Ovary (tissue), 9 donors: ENCODE results near the gene ZNF629. TPM values are rescaled to one million over a fixed set of nuclear protein-coding genes. Genes with fewer than 3 reads are reported as not detected.

Experiments used
- polyA plus RNA-seq, 2 donors: library from polyadenylated mRNA; stranded (reverse); fragments of 200-250 nt in 1 of 2; fragments of 350-450 nt in 1 of 2; fragmentation: Illumina TruSeq in 1 of 2; extraction: RNeasy Lipid Tissue Mini Kit (QIAGEN cat#74804) in 1 of 2; gene quantifications; one replicate each; pipeline ENCODE4 v1.2.3, GENCODE V29; 2013 to 2014
- small RNA-seq: library from RNA; depleted of rRNA; stranded (forward); fragments of <200 nt; gene quantifications from one replicate; pipeline ENCODE3, GENCODE V24; 2016
- total RNA-seq, 7 donors: library from RNA; depleted of rRNA in 2 of 7; stranded (reverse); fragments of >200 nt in 2 of 7; fragmentation: NEBNext Ultra II Directional in 3 of 7; extraction: Animal tissue kit (Norgen Biotek cat#: 25700) in 3 of 7; gene quantifications; one replicate each; pipeline versions ENCODE4 v1.1.0 to v1.2.4, GENCODE V29; 2016 to 2023
- donor health status: DM: no; HTN: no; CAD: no; lungs with moderate emphysema.
- donor health status: DM: no; HTN: no; CAD: no.
- donor health status: Bipolar disorder and iron deficiency.
- donor health status: DM: yes; HTN: yes; CAD: no.
- donor health status: DM: no; HTN: no; CAD: no.
- donor health status: DM: yes; HTN: yes; CAD: no.

The ZNF629 gene
- total and polyA plus RNA-seq, 9 donors, result 8.2 to 26.3 (median 19.9) TPM

Small RNA genes within 50 kb of the gene (small RNA-seq; reads per million reads assigned to genes)
- gene RF00017, result not detected

Other genes with a start within 250 kb of the ZNF629 start
- 10 to 100 TPM in 5 of 7 donors, 1 to 10 TPM in 2; 6.8 to 14.5 (median 13.2) TPM for gene ZNF764, start 228.8 kb downstream of the ZNF629 start, total RNA-seq
- 1 to 10 TPM; 4.3 to 9.6 TPM for gene ZNF764, start 228.8 kb downstream of the ZNF629 start, polyA plus RNA-seq
- 10 to 100 TPM; 10.4 to 31.2 (median 15.4) TPM for gene ZNF688, start 215.5 kb downstream of the ZNF629 start, total RNA-seq
- 10 to 100 TPM; 10.3 to 16.1 TPM for gene ZNF688, start 215.5 kb downstream of the ZNF629 start, polyA plus RNA-seq
- gene ZNF785, start 201.5 kb downstream of the ZNF629 start, total RNA-seq, result 10 to 100 TPM in 5 of 7 donors, 1 to 10 TPM in 2; 7.0 to 29.4 (median 22.2) TPM
- 10 to 100 TPM; 11.7 to 14.8 TPM for gene ZNF785, start 201.5 kb downstream of the ZNF629 start, polyA plus RNA-seq
- gene ZNF689, start 176.8 kb downstream of the ZNF629 start, total RNA-seq, result 10 to 100 TPM in 5 of 7 donors, 1 to 10 TPM in 2; 6.2 to 13.2 (median 11.6) TPM
- 1 to 10 TPM; 6.9 to 8.8 TPM for gene ZNF689, start 176.8 kb downstream of the ZNF629 start, polyA plus RNA-seq
- gene PRR14, start 136.2 kb downstream of the ZNF629 start, total RNA-seq, result 10 to 100 TPM; 20.6 to 76.2 (median 50.3) TPM
- 10 to 100 TPM; 37.1 to 52.4 TPM for gene PRR14, start 136.2 kb downstream of the ZNF629 start, polyA plus RNA-seq
- gene FBRS, start 128.8 kb downstream of the ZNF629 start, total RNA-seq, result 10 to 100 TPM; 22.5 to 75.6 (median 63.0) TPM
- 10 to 100 TPM; 15.6 to 45.6 TPM for gene FBRS, start 128.8 kb downstream of the ZNF629 start, polyA plus RNA-seq
- gene SRCAP, start 88.0 kb downstream of the ZNF629 start, total RNA-seq, result 10 to 100 TPM; 11.4 to 73.1 (median 55.1) TPM
- 10 to 100 TPM; 13.5 to 20.9 TPM for gene SRCAP, start 88.0 kb downstream of the ZNF629 start, polyA plus RNA-seq
- gene PHKG2, start 38.8 kb downstream of the ZNF629 start, total RNA-seq, result 10 to 100 TPM; 14.2 to 41.6 (median 21.0) TPM
- 10 to 100 TPM; 13.1 to 20.6 TPM for gene PHKG2, start 38.8 kb downstream of the ZNF629 start, polyA plus RNA-seq
- 10 to 100 TPM in 1 of 7 donors, 1 to 10 TPM in 6; 1.2 to 27.0 (median 5.1) TPM for gene CFAP119, start 25.1 kb downstream of the ZNF629 start, total RNA-seq
- gene CFAP119, start 25.1 kb downstream of the ZNF629 start, polyA plus RNA-seq, result 1 to 10 TPM; 2.1 to 4.6 TPM
- gene RNF40, start 24.9 kb downstream of the ZNF629 start, total RNA-seq, result 100 to 1,000 TPM in 3 of 7 donors, 10 to 100 TPM in 4; 74.4 to 143 (median 94.3) TPM
- gene RNF40, start 24.9 kb downstream of the ZNF629 start, polyA plus RNA-seq, result 100 to 1,000 TPM in 1 of 2 donors, 10 to 100 TPM in 1; 67.2 to 110 TPM
- 10 to 100 TPM; 34.4 to 54.8 (median 49.0) TPM for gene BCL7C, start 106.9 kb upstream of the ZNF629 start, total RNA-seq
- 10 to 100 TPM; 13.3 to 44.1 TPM for gene BCL7C, start 106.9 kb upstream of the ZNF629 start, polyA plus RNA-seq
- gene CTF1, start 109.4 kb upstream of the ZNF629 start, total RNA-seq, result 10 to 100 TPM in 5 of 7 donors, 1 to 10 TPM in 2; 7.0 to 22.4 (median 14.4) TPM
- 10 to 100 TPM in 1 of 2 donors, 1 to 10 TPM in 1; 7.9 to 16.2 TPM for gene CTF1, start 109.4 kb upstream of the ZNF629 start, polyA plus RNA-seq
- gene FBXL19, start 136.4 kb upstream of the ZNF629 start, total RNA-seq, result 10 to 100 TPM; 10.2 to 24.3 (median 15.4) TPM
- gene FBXL19, start 136.4 kb upstream of the ZNF629 start, polyA plus RNA-seq, result 10 to 100 TPM in 1 of 2 donors, 1 to 10 TPM in 1; 1.6 to 12.4 TPM
- 10 to 100 TPM; 21.5 to 30.8 (median 24.1) TPM for gene ORAI3, start 161.9 kb upstream of the ZNF629 start, total RNA-seq
- 10 to 100 TPM; 26.0 to 27.5 TPM for gene ORAI3, start 161.9 kb upstream of the ZNF629 start, polyA plus RNA-seq
- 10 to 100 TPM in 5 of 7 donors, 1 to 10 TPM in 2; 5.0 to 31.8 (median 24.9) TPM for gene SETD1A, start 170.5 kb upstream of the ZNF629 start, total RNA-seq
- gene SETD1A, start 170.5 kb upstream of the ZNF629 start, polyA plus RNA-seq, result 10 to 100 TPM in 1 of 2 donors, 1 to 10 TPM in 1; 5.8 to 17.1 TPM
- gene HSD3B7, start 198.0 kb upstream of the ZNF629 start, total RNA-seq, result 10 to 100 TPM in 4 of 7 donors, 1 to 10 TPM in 3; 8.0 to 24.5 (median 10.5) TPM
- 1 to 10 TPM; 3.9 to 8.0 TPM for gene HSD3B7, start 198.0 kb upstream of the ZNF629 start, polyA plus RNA-seq
- gene STX1B, start 223.4 kb upstream of the ZNF629 start, total RNA-seq, result 1 to 10 TPM in 4 of 7 donors, under 1 TPM in 3; 0.34 to 1.5 (median 1.0) TPM
- gene STX1B, start 223.4 kb upstream of the ZNF629 start, polyA plus RNA-seq, result under 1 TPM; 0.36 to 0.57 TPM
- gene STX4, start 246.4 kb upstream of the ZNF629 start, total RNA-seq, result 10 to 100 TPM; 26.2 to 73.8 (median 59.2) TPM
- gene STX4, start 246.4 kb upstream of the ZNF629 start, polyA plus RNA-seq, result 10 to 100 TPM; 34.4 to 53.7 TPM